BJ (cell line): Measurements from ENCODE around the gene TSEN2. TPM values are rescaled to one million over a fixed set of nuclear protein-coding genes. Genes with fewer than 3 reads are reported as not detected.

Experiments
- CTCF ChIA-PET: fragments of 350-600 bp; formaldehyde crosslinking; extraction: SDS; loops from one replicate; lab custom pipeline; 2021; ENCODE audit warnings: antibody characterized with exemption, inconsistent platforms; lab: Yijun Ruan, JAX
- POLR2A ChIA-PET: fragments of 300-600 bp; sonication (Branson Sonifier 250); formaldehyde crosslinking; extraction: SDS; loops from one replicate; lab custom pipeline; 2021; ENCODE audit warnings: antibody characterized with exemption; lab: Charles Lee
- DNase-seq: peaks from one replicate; pipeline ENCODE4 v3.0.0-alpha.2; 2011; ENCODE audit warnings: low read depth
- H3K27me3 ChIP-seq: 2 replicates; pipeline ENCODE4 v1.6.0; 2011; ENCODE audit warnings: low read length; ENCODE audit not compliant: control insufficient read depth, insufficient read depth
- H3K36me3 ChIP-seq: 2 replicates; pipeline ENCODE4 v1.5.1; 2011; ENCODE audit warnings: low read length; ENCODE audit not compliant: control insufficient read depth, insufficient read depth
- H3K4me3 ChIP-seq: 2 replicates; pipeline ENCODE4 v1.5.1; 2011; ENCODE audit warnings: low read depth, mild to moderate bottlenecking, control low read depth, low read length
- CTCF ChIP-seq: IDR thresholded peaks from 2 replicates; pipeline ENCODE4 v1.5.1; 2011; ENCODE audit warnings: low read depth, mild to moderate bottlenecking, control low read depth, inconsistent platforms, low read length, moderate library complexity; ENCODE audit not compliant: insufficient read depth
- polyA plus RNA-seq: library from polyadenylated mRNA; depleted of rRNA; stranded (reverse); fragments of >200 nt; gene quantifications from 2 replicates; pipeline ENCODE4 v1.2.3, GENCODE V29; 2011

Gene TSEN2
- polyA plus RNA-seq, 1 experiment = 8.0 TPM

- ChIA-PET CTCF (interaction anchor here (0.8 to 1.9 kb wide), 5 partner anchors 13 to 288 kb away, joined by 3 to 7 read pairs (median 3); partner anchors contain the start of gene CAND2), POLR2A (interaction anchor here (0.5 to 1.2 kb wide), 2 partner anchors 14 to 33 kb away, joined by 3 read pairs; no protein-coding TSS in a partner anchor)
- Histone ChIP-seq H3K36me3 (peaks cover 4% of the 10 kb centered on the region), H3K27me3 (no peaks in the 10 kb centered on the region), H3K4me3 (no peak overlapping the region)
- DNase-seq = peak; percentile 92
- no peak for TF ChIP-seq CTCF
Measured at GRCh38 chr3:12508291-12508700, 24.0 kb downstream of the TSEN2 start.

GRCh38 chr3:12509466-12509865, 25.2 kb downstream of the TSEN2 start:
- CTCF ChIA-PET = interaction anchor here (1.0 to 1.9 kb wide), 3 partner anchors 14 to 30 kb away, joined by 4 to 7 read pairs (median 5); no protein-coding TSS in a partner anchor
- DNase-seq = no peak
- POLR2A ChIA-PET = interaction anchor here (0.7 kb wide), 1 partner anchor 45 kb away, joined by 3 read pairs; no protein-coding TSS in a partner anchor
- TF ChIP-seq CTCF = no peak
- Histone ChIP-seq H3K36me3 (no peaks in the 10 kb centered on the region; the same call in 1 of the 2 replicates), H3K27me3 (no peaks in the 10 kb centered on the region), H3K4me3 (no peak overlapping the region)

- H3K4me3 ChIP-seq = no peak overlapping the region
- CTCF ChIA-PET = no interaction called here
- POLR2A ChIA-PET = no interaction called here
- no peak for DNase-seq
- no peaks in the 10 kb centered on the region for H3K27me3 ChIP-seq
- no peak for TF ChIP-seq CTCF
- no peaks in the 10 kb centered on the region; the same call in 1 of the 2 replicates for H3K36me3 ChIP-seq
Measured at GRCh38 chr3:12512534-12513118, 28.3 kb downstream of the TSEN2 start.

GRCh38 chr3:12513694-12514446, 29.6 kb downstream of the TSEN2 start:
- no peak for TF ChIP-seq CTCF
- DNase-seq = no peak
- ChIA-PET CTCF (interaction anchor here (1.3 kb wide), 1 partner anchor 23 kb away, joined by 3 read pairs; no protein-coding TSS in a partner anchor), POLR2A (no interaction called here)
- Histone ChIP-seq H3K36me3 (no peaks in the 10 kb centered on the region; the same call in 1 of the 2 replicates), H3K4me3 (no peak overlapping the region), H3K27me3 (no peaks in the 10 kb centered on the region)

- Histone ChIP-seq H3K36me3 (no peaks in the 10 kb centered on the region; the same call in 1 of the 2 replicates), H3K4me3 (no peak overlapping the region), H3K27me3 (no peaks in the 10 kb centered on the region)
- CTCF ChIA-PET = no interaction called here
- no peak for DNase-seq
- POLR2A ChIA-PET = no interaction called here
- TF ChIP-seq CTCF = no peak
Measured at GRCh38 chr3:12515631-12516030, 31.4 kb downstream of the TSEN2 start.
